PC-3 (cell line): ENCODE results near the gene LRPAP1. TPM values are rescaled to one million over a fixed set of nuclear protein-coding genes. Genes with fewer than 3 reads are reported as not detected.

ENCODE experiments used
- ATAC-seq: fragments of 200-7000 bp; cut with Tn5 transposase; 2 replicates; pipeline ENCODE4 v1.9.1; 2020; ENCODE audit warnings: mild to moderate bottlenecking, moderate library complexity
- BruUV-seq: library from RNA; stranded (reverse); fragments of 400-500 nt; replicated peaks from 2 replicates; lab custom pipeline; 2021; lab: Mats Ljungman, UMichigan
- CTCF ChIA-PET: fragments of 300-600 bp; sonication (Branson Sonifier 250); formaldehyde crosslinking; loops from one replicate; lab custom pipeline; 2022; ENCODE audit warnings: antibody characterized with exemption; lab: Charles Lee
- POLR2A ChIA-PET: fragments of 300-600 bp; sonication (Branson Sonifier 250); formaldehyde crosslinking; loops from one replicate; lab custom pipeline; 2022; ENCODE audit warnings: antibody characterized with exemption; ENCODE audit not compliant: unreplicated experiment; lab: Charles Lee
- DNase-seq: peaks from one replicate; pipeline ENCODE4 v3.0.0-alpha.2; 2015
- H2AFZ ChIP-seq: fragments of 300-600 bp; sonication (generic); 2 replicates; pipeline ENCODE4 v1.6.0; 2016; ENCODE audit warnings: antibody characterized with exemption, low read length
- H3F3A ChIP-seq: fragments of 300-600 bp; sonication (generic); one replicate; pipeline ENCODE4 v1.6.0; 2017; ENCODE audit warnings: antibody characterized with exemption, low read length, control low read depth, mild to moderate bottlenecking; ENCODE audit not compliant: unreplicated experiment
- H3K27ac ChIP-seq: fragments of 300-600 bp; sonication (generic); 2 replicates; pipeline ENCODE4 v1.5.1; 2016; ENCODE audit warnings: mild to moderate bottlenecking, low read length
- H3K27me3 ChIP-seq: fragments of 300-600 bp; sonication (generic); 2 replicates; pipeline ENCODE4 v1.6.1; 2016; ENCODE audit warnings: low read length, mixed read lengths
- H3K36me3 ChIP-seq: fragments of 300-600 bp; sonication (generic); 2 replicates; pipeline ENCODE4 v1.6.1; 2016; ENCODE audit warnings: low read depth, mixed run types, low read length, mixed read lengths
- H3K4me1 ChIP-seq: fragments of 300-600 bp; sonication (generic); 2 replicates; pipeline ENCODE4 v1.5.1; 2016; ENCODE audit warnings: low read length; ENCODE audit not compliant: insufficient read depth
- H3K4me2 ChIP-seq: fragments of 300-600 bp; sonication (generic); 2 replicates; pipeline ENCODE4 v1.6.0; 2016; ENCODE audit warnings: low read length
- H3K4me3 ChIP-seq: fragments of 300-600 bp; sonication (generic); 2 replicates; pipeline ENCODE4 v1.5.1; 2016; ENCODE audit warnings: mild to moderate bottlenecking, low read length, mixed read lengths
- H3K79me2 ChIP-seq: fragments of 300-600 bp; sonication (generic); 2 replicates; pipeline ENCODE4 v1.6.1; 2017; ENCODE audit warnings: low read length, mixed read lengths
- H3K9ac ChIP-seq: fragments of 300-600 bp; sonication (generic); 2 replicates; pipeline ENCODE4 v1.6.0; 2016; ENCODE audit warnings: mild to moderate bottlenecking, low read length
- H3K9me2 ChIP-seq: fragments of 300-600 bp; sonication (generic); replicated peaks from 2 replicates; pipeline ENCODE4 v1.6.1; 2016; ENCODE audit warnings: mixed run types, low read length, mixed read lengths
- H3K9me3 ChIP-seq: fragments of 300-600 bp; sonication (generic); 2 replicates; pipeline ENCODE4 v1.6.1; 2016; ENCODE audit warnings: low read length, mixed read lengths
- H4K20me1 ChIP-seq: fragments of 300-600 bp; sonication (generic); 2 replicates; pipeline ENCODE4 v1.6.1; 2016; ENCODE audit warnings: low read length, mixed read lengths
- CTCF ChIP-seq: fragments of 300-600 bp; sonication (generic); conservative IDR thresholded peaks from 2 replicates; pipeline ENCODE4 v1.5.1; 2017; ENCODE audit warnings: antibody characterized with exemption, low read depth, mild to moderate bottlenecking, low read length
- EZH2 ChIP-seq: fragments of 300-600 bp; sonication (generic); IDR thresholded peaks from one replicate; pipeline ENCODE4 v1.6.1; 2017; ENCODE audit warnings: antibody characterized with exemption, mild to moderate bottlenecking, low read length; ENCODE audit not compliant: unreplicated experiment
- EZH2phosphoT487 ChIP-seq: fragments of 300-600 bp; sonication (generic); IDR thresholded peaks from 2 replicates; pipeline ENCODE4 v1.6.1; 2018; ENCODE audit warnings: mild to moderate bottlenecking, antibody characterized with exemption, low read length, borderline replicate concordance
- intact Hi-C: fragments of 100-400 bp; cut with micrococcal nuclease; formaldehyde crosslinking; loops from 2 replicates; pipeline ENCODE4 v1.9.0; 2023
- total RNA-seq: library from RNA; depleted of rRNA; stranded (reverse); fragments of >200 nt; gene quantifications from 2 replicates; pipeline ENCODE4 v1.2.3, GENCODE V29; 2014

The LRPAP1 gene
- total RNA-seq, 1 experiment from 2014 or later: 133 TPM

- ATAC-seq (no peak), DNase-seq (no peak)
- BruUV-seq: no TSS peak
- no peaks in the 10 kb centered on the region for H3K79me2 ChIP-seq
- no peaks in the 10 kb centered on the region for H3K4me1 ChIP-seq
- no peaks in the 10 kb centered on the region for H3K9me3 ChIP-seq
- H3K36me3 ChIP-seq: no peaks in the 10 kb centered on the region
- H3K4me2 ChIP-seq: no peak overlapping the region
- TF ChIP-seq EZH2phosphoT487 (no peak), CTCF (no peak), EZH2 (no peak)
- H3K9ac ChIP-seq: no peak overlapping the region
- intact Hi-C loops: no loop called here
- no peak overlapping the region for H3K27ac ChIP-seq
- no peak overlapping the region for H2AFZ ChIP-seq
- POLR2A ChIA-PET: no interaction called here
- no peaks in the 10 kb centered on the region for H3K27me3 ChIP-seq
- CTCF ChIA-PET: no interaction called here
- H3F3A ChIP-seq: no peaks in the 10 kb centered on the region
- no peaks in the 10 kb centered on the region for H4K20me1 ChIP-seq
- H3K4me3 ChIP-seq: no peak overlapping the region
- no peaks in the 10 kb centered on the region for H3K9me2 ChIP-seq
These were observed 36.2 kb downstream of the LRPAP1 start for GRCh38 chr4:3496021-3496420.

- CTCF ChIA-PET: no interaction called here
These were observed 36.8 kb downstream of the LRPAP1 start for GRCh38 chr4:3495204-3495975.

More at GRCh38 chr4:3495204-3495975, 36.8 kb downstream of the LRPAP1 start:
- ATAC-seq: no peak
- no peaks in the 10 kb centered on the region for H4K20me1 ChIP-seq
- no peak overlapping the region for H3K9ac ChIP-seq
- no peaks in the 10 kb centered on the region for H3F3A ChIP-seq
- no TSS peak for BruUV-seq
- TF ChIP-seq EZH2phosphoT487 (no peak), EZH2 (no peak), CTCF (no peak)
- H3K36me3 ChIP-seq: no peaks in the 10 kb centered on the region
- H3K27me3 ChIP-seq: no peaks in the 10 kb centered on the region
- H3K4me2 ChIP-seq: no peak overlapping the region
- no peaks in the 10 kb centered on the region for H3K9me2 ChIP-seq
- no peaks in the 10 kb centered on the region for H3K9me3 ChIP-seq
- H3K79me2 ChIP-seq: no peaks in the 10 kb centered on the region
- H3K27ac ChIP-seq: no peak overlapping the region
- no peak for DNase-seq
- POLR2A ChIA-PET: no interaction called here
- H3K4me3 ChIP-seq: no peak overlapping the region
- intact Hi-C loops: no loop called here
- H2AFZ ChIP-seq: no peak overlapping the region
- H3K4me1 ChIP-seq: no peaks in the 10 kb centered on the region
